Measurements from ENCODE around the gene COL23A1.

DNA sequence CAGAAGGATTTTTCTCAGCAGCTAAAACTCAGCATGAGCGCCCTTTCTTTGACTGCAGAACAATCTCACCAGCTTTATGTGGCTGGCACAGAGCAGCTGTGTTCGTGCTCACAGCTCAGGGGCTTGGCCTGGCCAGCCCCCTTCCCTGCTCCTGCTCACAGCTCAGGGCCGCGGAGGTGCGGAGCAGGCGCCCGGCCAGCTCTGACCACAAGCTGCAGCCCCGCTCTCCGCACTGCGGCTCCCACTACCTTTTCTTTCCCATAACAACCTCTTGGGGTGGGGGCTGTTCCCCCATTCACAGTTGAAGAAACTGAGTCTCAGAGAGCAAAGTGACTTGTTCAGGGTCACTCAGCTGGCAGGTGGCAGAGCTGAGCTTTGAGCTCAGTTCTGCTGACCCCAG, 323.6 kb downstream of the COL23A1 start:
- TF ChIP-seq SIX5 (IDR thresholded peaks at IDR 0.05; ENCODE audit: low read depth, low read length) (no peak), POLR2A (IDR thresholded peaks at IDR 0.05; ENCODE audit: control extremely low read depth in 1 of 2, low read depth in 2 of 2, low read length in 2 of 2) (no peak), JUN (IDR thresholded peaks at IDR 0.05; ENCODE audit: low read depth, low read length) (no peak), POLR2AphosphoS5 (IDR thresholded peaks at IDR 0.05; ENCODE audit: low read depth, low read length) (no peak), SUZ12 (IDR thresholded peaks at IDR 0.05; ENCODE audit: low read length) (no peak), SP2 (IDR thresholded peaks at IDR 0.05; ENCODE audit: low read length) (no peak)
- TF ChIP-seq, protein P1, sequence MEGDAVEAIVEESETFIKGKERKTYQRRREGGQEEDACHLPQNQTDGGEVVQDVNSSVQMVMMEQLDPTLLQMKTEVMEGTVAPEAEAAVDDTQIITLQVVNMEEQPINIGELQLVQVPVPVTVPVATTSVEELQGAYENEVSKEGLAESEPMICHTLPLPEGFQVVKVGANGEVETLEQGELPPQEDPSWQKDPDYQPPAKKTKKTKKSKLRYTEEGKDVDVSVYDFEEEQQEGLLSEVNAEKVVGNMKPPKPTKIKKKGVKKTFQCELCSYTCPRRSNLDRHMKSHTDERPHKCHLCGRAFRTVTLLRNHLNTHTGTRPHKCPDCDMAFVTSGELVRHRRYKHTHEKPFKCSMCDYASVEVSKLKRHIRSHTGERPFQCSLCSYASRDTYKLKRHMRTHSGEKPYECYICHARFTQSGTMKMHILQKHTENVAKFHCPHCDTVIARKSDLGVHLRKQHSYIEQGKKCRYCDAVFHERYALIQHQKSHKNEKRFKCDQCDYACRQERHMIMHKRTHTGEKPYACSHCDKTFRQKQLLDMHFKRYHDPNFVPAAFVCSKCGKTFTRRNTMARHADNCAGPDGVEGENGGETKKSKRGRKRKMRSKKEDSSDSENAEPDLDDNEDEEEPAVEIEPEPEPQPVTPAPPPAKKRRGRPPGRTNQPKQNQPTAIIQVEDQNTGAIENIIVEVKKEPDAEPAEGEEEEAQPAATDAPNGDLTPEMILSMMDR (IDR thresholded peaks at IDR 0.05; ENCODE audit: control extremely low read depth in 1 of 3, insufficient read depth in 1 of 3, low read depth in 1 of 3, low read length in 3 of 3): no peak
- TF ChIP-seq, protein P2, sequence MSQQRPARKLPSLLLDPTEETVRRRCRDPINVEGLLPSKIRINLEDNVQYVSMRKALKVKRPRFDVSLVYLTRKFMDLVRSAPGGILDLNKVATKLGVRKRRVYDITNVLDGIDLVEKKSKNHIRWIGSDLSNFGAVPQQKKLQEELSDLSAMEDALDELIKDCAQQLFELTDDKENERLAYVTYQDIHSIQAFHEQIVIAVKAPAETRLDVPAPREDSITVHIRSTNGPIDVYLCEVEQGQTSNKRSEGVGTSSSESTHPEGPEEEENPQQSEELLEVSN (IDR thresholded peaks at IDR 0.05): no peak
- TF ChIP-seq, protein P3, sequence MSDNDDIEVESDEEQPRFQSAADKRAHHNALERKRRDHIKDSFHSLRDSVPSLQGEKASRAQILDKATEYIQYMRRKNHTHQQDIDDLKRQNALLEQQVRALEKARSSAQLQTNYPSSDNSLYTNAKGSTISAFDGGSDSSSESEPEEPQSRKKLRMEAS (IDR thresholded peaks at IDR 0.05): no peak

All from H1 (cell line).